Measurements from ENCODE around the gene PPP2R2D. TPM values are rescaled to one million over a fixed set of nuclear protein-coding genes. Genes with fewer than 3 reads are reported as not detected.

The PPP2R2D gene
- total RNA-seq, 4 donors from 2014 or later, result 23.9 to 48.6 (median 36.7) TPM

GRCh38 chr10:131943021-131943814 lies 42.4 kb downstream of the PPP2R2D start:
- TF ChIP-seq POLR2A (IDR thresholded peaks at IDR 0.05) (no peak), CTCF (IDR thresholded peaks at IDR 0.05) (no peak)
- intact Hi-C loops (cut with DNase I; ENCODE audit: low total_unique reads), result no loop called here
- WGBS, 2 donors, result 85% methylated on average over 11 of the region's 11 CpGs
- H3K4me3 ChIP-seq (ENCODE audit: low read depth, poor library complexity, severe bottlenecking), result no peak overlapping the region
- peak in 1 of 2 donors; percentile 68 for DNase-seq (ENCODE audit: low spot score in 2 of 2)

- DNase-seq (ENCODE audit: low spot score in 2 of 2), result peak in 1 of 2 donors; percentile 12
- 86 to 89% methylated on average over 4 of the region's 4 CpGs for WGBS, 2 donors
- TF ChIP-seq CTCF (IDR thresholded peaks at IDR 0.05), result no peak
- no peak for TF ChIP-seq POLR2A (IDR thresholded peaks at IDR 0.05)
- intact Hi-C loops (cut with DNase I; ENCODE audit: low total_unique reads), result no loop called here
- no peak overlapping the region for H3K4me3 ChIP-seq (ENCODE audit: low read depth, poor library complexity, severe bottlenecking)
Observed at GRCh38 chr10:131944412-131944811, 43.6 kb downstream of the PPP2R2D start.

- H3K4me3 ChIP-seq (ENCODE audit: low read depth, poor library complexity, severe bottlenecking), result no peak overlapping the region
- intact Hi-C loops (cut with DNase I; ENCODE audit: low total_unique reads), result no loop called here
- WGBS, 2 donors, result 94 to 96% methylated on average over 28 of the region's 28 CpGs
- no peak for TF ChIP-seq CTCF (IDR thresholded peaks at IDR 0.05)
- TF ChIP-seq POLR2A (IDR thresholded peaks at IDR 0.05), result no peak
- peak in 1 of 2 donors; percentile 82 for DNase-seq (ENCODE audit: low spot score in 2 of 2)
Observed at GRCh38 chr10:131944976-131945695, 44.3 kb downstream of the PPP2R2D start.

GRCh38 chr10:131946321-131946751 lies 45.5 kb downstream of the PPP2R2D start:
- DNase-seq (ENCODE audit: low spot score in 2 of 2), result peak in 1 of 2 donors; percentile 43
- TF ChIP-seq POLR2A (IDR thresholded peaks at IDR 0.05) (no peak), CTCF (IDR thresholded peaks at IDR 0.05) (no peak)
- 80 to 83% methylated on average over 14 of the region's 14 CpGs for WGBS, 2 donors
- intact Hi-C loops (cut with DNase I; ENCODE audit: low total_unique reads), result no loop called here
- no peak overlapping the region for H3K4me3 ChIP-seq (ENCODE audit: low read depth, poor library complexity, severe bottlenecking)

GRCh38 chr10:131946880-131947279 lies 46.1 kb downstream of the PPP2R2D start:
- peak in 1 of 2 donors; percentile 74 for DNase-seq (ENCODE audit: low spot score in 2 of 2)
- intact Hi-C loops (cut with DNase I; ENCODE audit: low total_unique reads), result no loop called here
- no peak overlapping the region for H3K4me3 ChIP-seq (ENCODE audit: low read depth, poor library complexity, severe bottlenecking)
- 97 to 100% methylated on average over 14 of the region's 14 CpGs for WGBS, 2 donors
- TF ChIP-seq POLR2A (IDR thresholded peaks at IDR 0.05), result no peak
- TF ChIP-seq CTCF (IDR thresholded peaks at IDR 0.05), result no peak

Measured in lower leg skin (tissue), 4 donors.